GM18502 (cell line): Measurements from ENCODE around the gene PTP4A2.
A peak's percentile ranks its signal among the peaks of the same experiment; 100 is the strongest.

Experiments used
- ATAC-seq: cut with Tn5 transposase; IDR thresholded peaks from one replicate; pipeline ENCODE4 v1.9.1; 2021; ENCODE audit warnings: mild to moderate bottlenecking; ENCODE audit not compliant: unreplicated experiment, poor library complexity

PTP4A2 gene

GRCh38 chr1:31938184-31938975 lies at the start of gene PTP4A2:
PTP4A2 (minus strand) TSS chr1:31938368; CDS start chr1:31919065, 19,303 bp downstream.
- peak; percentile 73 for ATAC-seq

- no peak for ATAC-seq
Observed at GRCh38 chr1:31987135-31987619, 49.0 kb upstream of the PTP4A2 start.

GRCh38 chr1:31985430-31985829 lies 47.3 kb upstream of the PTP4A2 start:
- no peak for ATAC-seq

- ATAC-seq = no peak
Observed at GRCh38 chr1:31984419-31985347, 46.5 kb upstream of the PTP4A2 start.

- ATAC-seq = no peak
Observed at GRCh38 chr1:31981972-31982371, 43.8 kb upstream of the PTP4A2 start.

GRCh38 chr1:31981456-31981839 lies 43.3 kb upstream of the PTP4A2 start:
- ATAC-seq = no peak

GRCh38 chr1:31980835-31981455 lies 42.8 kb upstream of the PTP4A2 start:
- no peak for ATAC-seq

- ATAC-seq = no peak
Observed at GRCh38 chr1:31978843-31979400, 40.8 kb upstream of the PTP4A2 start.

GRCh38 chr1:31977385-31978131 lies 39.4 kb upstream of the PTP4A2 start:
- ATAC-seq = no peak

GRCh38 chr1:31976401-31976800 lies 38.2 kb upstream of the PTP4A2 start:
- no peak for ATAC-seq

- ATAC-seq = no peak
Observed at GRCh38 chr1:31970873-31971272, 32.7 kb upstream of the PTP4A2 start.

- no peak for ATAC-seq
Observed at GRCh38 chr1:31961536-31961935, 23.4 kb upstream of the PTP4A2 start.

GRCh38 chr1:31959521-31960340 lies 21.6 kb upstream of the PTP4A2 start:
- ATAC-seq = no peak

GRCh38 chr1:31957701-31958674 lies 19.8 kb upstream of the PTP4A2 start:
- peak; percentile 45 for ATAC-seq

- ATAC-seq = peak; percentile 72
Observed at GRCh38 chr1:31955917-31956736, 18.0 kb upstream of the PTP4A2 start.

- ATAC-seq = no peak
Observed at GRCh38 chr1:31954607-31955283, 16.6 kb upstream of the PTP4A2 start.
